Omental fat pad (tissue), 4 donors: ENCODE results near the gene SULF2. TPM values are rescaled to one million over a fixed set of nuclear protein-coding genes. Genes with fewer than 3 reads are reported as not detected.

Experiments
- ATAC-seq: fragments of 150-250 bp; one replicate; pipeline ENCODE4 v1.9.1; 2016; ENCODE audit warnings: mild to moderate bottlenecking, moderate library complexity; ENCODE audit not compliant: low FRiP score
- DNase-seq: peaks from one replicate; pipeline ENCODE4 v3.0.0-alpha.2; 2019; ENCODE audit warnings: low spot score
- CTCF ChIP-seq, 3 donors: fragments of 450-650 bp; IDR thresholded peaks; one replicate each; pipeline ENCODE4 v1.5.1; 2016 to 2017; ENCODE audit warnings: antibody characterized with exemption in 3 of 3, mild to moderate bottlenecking in 3 of 3, moderate library complexity in 2 of 3
- total RNA-seq, 4 donors: library from RNA; depleted of rRNA; stranded (reverse); fragments of >200 nt; gene quantifications; one replicate each; pipeline ENCODE4 v1.1.0, GENCODE V29; 2016

Gene SULF2
- total RNA-seq, 4 donors from 2014 or later = 51.8 to 100 (median 68.1) TPM

- ATAC-seq (no peak), DNase-seq (no peak)
- TF ChIP-seq CTCF (IDR thresholded peaks at IDR 0.05) = no peak
These were observed 3.2 kb downstream of the SULF2 start for GRCh38 chr20:47782076-47782475.

GRCh38 chr20:47781632-47782031 lies 3.6 kb downstream of the SULF2 start:
- no peak for TF ChIP-seq CTCF (IDR thresholded peaks at IDR 0.05)
- no peak for DNase-seq
- ATAC-seq = no peak

GRCh38 chr20:47780720-47781389 lies 4.4 kb downstream of the SULF2 start:
- TF ChIP-seq CTCF (IDR thresholded peaks at IDR 0.05) = no peak
- ATAC-seq = no peak
- DNase-seq = no peak

GRCh38 chr20:47778398-47779354 lies 6.6 kb downstream of the SULF2 start:
- TF ChIP-seq CTCF (IDR thresholded peaks at IDR 0.05) = no peak
- DNase-seq = no peak
- peak; percentile 78 for ATAC-seq

GRCh38 chr20:47777220-47777619 lies 8.1 kb downstream of the SULF2 start:
- no peak for TF ChIP-seq CTCF (IDR thresholded peaks at IDR 0.05)
- DNase-seq = no peak

GRCh38 chr20:47776639-47777038 lies 8.6 kb downstream of the SULF2 start:
- ATAC-seq = no peak
- TF ChIP-seq CTCF (IDR thresholded peaks at IDR 0.05) = no peak
- no peak for DNase-seq

More at GRCh38 chr20:47777220-47777619, 8.1 kb downstream of the SULF2 start:
- ATAC-seq = no peak
